ENCODE results near the gene KCNK5.

KCNK5 gene

GRCh38 chr6:39228992-39229767 lies at the start of gene KCNK5:
TSS of gene KCNK5 (minus strand) at chr6:39229475. CDS start at chr6:39229111, 364 bp downstream.
- DNase-seq = peak; percentile 49

- DNase-seq = no peak
These were observed 47.2 kb upstream of the KCNK5 start for GRCh38 chr6:39276379-39276995.

GRCh38 chr6:39274903-39275302 lies 45.6 kb upstream of the KCNK5 start:
- no peak for DNase-seq

GRCh38 chr6:39274471-39274870 lies 45.2 kb upstream of the KCNK5 start:
- no peak for DNase-seq

- DNase-seq = no peak
These were observed 44.1 kb upstream of the KCNK5 start for GRCh38 chr6:39273406-39273821.

- no peak for DNase-seq
These were observed 40.7 kb upstream of the KCNK5 start for GRCh38 chr6:39269961-39270360.

GRCh38 chr6:39268721-39269120 lies 39.4 kb upstream of the KCNK5 start:
- DNase-seq = no peak

- no peak for DNase-seq
These were observed 38.9 kb upstream of the KCNK5 start for GRCh38 chr6:39268171-39268570.

GRCh38 chr6:39266782-39267355 lies 37.6 kb upstream of the KCNK5 start:
- DNase-seq = no peak

GRCh38 chr6:39266375-39266774 lies 37.1 kb upstream of the KCNK5 start:
- DNase-seq = no peak

GRCh38 chr6:39263303-39264037 lies 34.2 kb upstream of the KCNK5 start:
- DNase-seq = no peak

GRCh38 chr6:39261751-39262150 lies 32.5 kb upstream of the KCNK5 start:
- no peak for DNase-seq

GRCh38 chr6:39260953-39261352 lies 31.7 kb upstream of the KCNK5 start:
- DNase-seq = no peak

GRCh38 chr6:39260456-39260855 lies 31.2 kb upstream of the KCNK5 start:
- no peak for DNase-seq

GRCh38 chr6:39256294-39256940 lies 27.1 kb upstream of the KCNK5 start:
- DNase-seq = no peak

GRCh38 chr6:39254999-39255535 lies 25.8 kb upstream of the KCNK5 start:
- DNase-seq = no peak

GRCh38 chr6:39251406-39251805 lies 22.1 kb upstream of the KCNK5 start:
- no peak for DNase-seq

- DNase-seq = no peak
These were observed 21.2 kb upstream of the KCNK5 start for GRCh38 chr6:39250507-39250906.

GRCh38 chr6:39249278-39249677 lies 20.0 kb upstream of the KCNK5 start:
- DNase-seq = no peak

- DNase-seq = no peak
These were observed 18.5 kb upstream of the KCNK5 start for GRCh38 chr6:39247667-39248194.

GRCh38 chr6:39243809-39244208 lies 14.5 kb upstream of the KCNK5 start:
- DNase-seq = no peak

- no peak for DNase-seq
These were observed 11.0 kb upstream of the KCNK5 start for GRCh38 chr6:39240155-39240757.

Data from activated CD4-positive, alpha-beta T cell treated with anti-CD3 and anti-CD28 coated beads for 1 hour (primary cell).